NCI-H2196 (cell line): ENCODE results near the gene RRM2.

ENCODE experiments used
- DNase-seq: peaks from one replicate; lab custom pipeline; 2025; ENCODE audit not compliant: unreplicated experiment; lab: John Stamatoyannopoulos, UW

The RRM2 gene

GRCh38 chr2:10170256-10170655 is 47.7 kb downstream of the RRM2 start:
- no peak for DNase-seq

- DNase-seq: no peak
Observed at GRCh38 chr2:10171006-10171800, 48.7 kb downstream of the RRM2 start.

GRCh38 chr2:10172033-10172871 is 49.7 kb downstream of the RRM2 start:
- DNase-seq: no peak

- no peak for DNase-seq
Observed at GRCh38 chr2:10173258-10174005, 50.9 kb downstream of the RRM2 start.

GRCh38 chr2:10174173-10174572 is 51.6 kb downstream of the RRM2 start:
- DNase-seq: no peak

- no peak for DNase-seq
Observed at GRCh38 chr2:10175441-10175840, 52.9 kb downstream of the RRM2 start.

- no peak for DNase-seq
Observed at GRCh38 chr2:10178751-10179150, 56.2 kb downstream of the RRM2 start.

- no peak for DNase-seq
Observed at GRCh38 chr2:10179422-10179821, 56.9 kb downstream of the RRM2 start.

GRCh38 chr2:10180229-10180628 is 57.7 kb downstream of the RRM2 start:
- no peak for DNase-seq
